Heart left ventricle (tissue), 13 donors: ENCODE data around the gene ZNF35.

Experiments used
- CTCF ChIP-seq, 12 donors: fragments of 200-600 bp; sonication (generic) in 4 of 12; IDR thresholded peaks; one replicate each; pipeline versions ENCODE4 v1.5.0 to v1.8.0; 2018 to 2022; ENCODE audit warnings: antibody characterized with exemption in 12 of 12, mild to moderate bottlenecking in 5 of 12
- POLR2A ChIP-seq, 2 donors: fragments of 450-650 bp; IDR thresholded peaks; one replicate each; pipeline ENCODE4 v1.6.1; 2017; ENCODE audit warnings: antibody characterized with exemption in 2 of 2, mild to moderate bottlenecking in 2 of 2, moderate library complexity in 2 of 2
- donor health status: ischemic (EF 13 %, LVEDD 7.1; RV severe dilation, severe dysfunction).
- donor health status: DM: no; HTN: yes; CAD: no.
- donor health status: DM: no; HTN: no; CAD: no.
- donor health status: ischemic (EF 25% LVEDD 6.9; RV normal size, moderate dysfunction).
- donor health status: ischemic (EF 25% LVEDD 5.7; RV mildly dilated, moderate dysfunction).
- donor health status: ischemic (EF 35%, LVEDD 5.7; RV mildly dilated, moderate dysfunction).
- donor health status: nonischemic (EF 11% LVEDD 7.7; RV severe dilation, severe dysfunction).
- donor health status: DM: yes; HTN: yes; CAD: no.
- donor health status: PGD.
- donor health status: ischemic (EF 29% LVEDD 5.4; RV normal size, mild dysfunction).
- donor health status: nonischemic (EF 23%, LVEDD 6.1; RV moderate dilation, normal function).

GRCh38 chr3:44666346-44666745 is 17.8 kb downstream of the ZNF35 start:
- TF ChIP-seq CTCF (IDR thresholded peaks at IDR 0.05) (no peak), POLR2A (IDR thresholded peaks at IDR 0.05) (no peak)
